ENCODE data around the gene STARD10. TPM values are rescaled to one million over a fixed set of nuclear protein-coding genes. Genes with fewer than 3 reads are reported as not detected.

Gene STARD10
- total and polyA plus RNA-seq, 2 donors (not counting 3 experiments of a cell fraction or from before 2014, with no cell fraction given), result 16.1 to 22.5 TPM

- BruUV-seq (replicated peaks), result no TSS peak
- Histone ChIP-seq H2AFZ (ENCODE audit: low read depth, low read length) (no peak overlapping the region), H3K9me3 (replicated peaks; ENCODE audit: control insufficient read depth, insufficient read depth, low read length) (no peaks in the 10 kb centered on the region), H3K4me3 (replicated peaks in 1 of 3; ENCODE audit: insufficient read depth in 1 of 3, low read depth in 1 of 3, low read length in 3 of 3) (no peak overlapping the region), H3K4me1 (ENCODE audit: control insufficient read depth, extremely low read depth, insufficient read depth, low read length) (no peaks in the 10 kb centered on the region), H3K27me3 (ENCODE audit: control insufficient read depth in 2 of 2, insufficient read depth in 2 of 2, low read length in 2 of 2) (no peaks in the 10 kb centered on the region), H3K79me2 (ENCODE audit: control insufficient read depth, insufficient read depth, low read length) (no peaks in the 10 kb centered on the region), H3K27ac (ENCODE audit: insufficient read depth, low read depth, low read length) (no peak overlapping the region), H4K20me1 (replicated peaks; ENCODE audit: control insufficient read depth, extremely low read depth, insufficient read depth, low read length) (no peaks in the 10 kb centered on the region), H3K4me2 (ENCODE audit: insufficient read depth, low read length) (no peak overlapping the region), H3K9ac (replicated peaks; ENCODE audit: extremely low read depth, insufficient read depth, low read length) (no peak overlapping the region), H3K36me3 (ENCODE audit: control insufficient read depth in 2 of 2, extremely low read depth in 1 of 2, insufficient read depth in 2 of 2, low read length in 2 of 2) (no peaks in the 10 kb centered on the region), H3K9me1 (replicated peaks; ENCODE audit: control insufficient read depth, extremely low read depth, insufficient read depth, low read length) (no peaks in the 10 kb centered on the region)
- ChIA-PET CTCF (interaction anchor here (1.0 to 1.5 kb wide), 3 partner anchors 18 to 34 kb away, joined by 3 to 5 read pairs (median 3); no protein-coding TSS in a partner anchor), POLR2A (no interaction called here)
- intact Hi-C loops (cut with micrococcal nuclease) (no loop called here), dilution Hi-C loops (cut with MboI; ENCODE audit: extremely low pct_ligation_motif_present, low sequenced_read_pairs) (no loop called here)
- no peak for FAIRE-seq
- DNase-seq (ENCODE audit: low read depth, low spot score), result no peak
- TF ChIP-seq MAX (IDR thresholded peaks at IDR 0.05; ENCODE audit: insufficient read depth, insufficient read length) (no peak), CTCF (IDR thresholded peaks at IDR 0.05; ENCODE audit: extremely low read depth in 1 of 2, insufficient read depth in 1 of 2, low read depth in 1 of 2, low read length in 2 of 2) (no peak), GATA2 (IDR thresholded peaks at IDR 0.05; ENCODE audit: insufficient read depth, insufficient read length, low read depth, low read length) (no peak), POLR2AphosphoS5 (IDR thresholded peaks at IDR 0.05; ENCODE audit: insufficient read depth, low read depth, low read length) (no peak), FOS (IDR thresholded peaks at IDR 0.05; ENCODE audit: borderline replicate concordance, insufficient read depth, low read length) (no peak), EZH2 (IDR thresholded peaks at IDR 0.05; ENCODE audit: borderline replicate concordance, low read depth, low read length, severe bottlenecking) (no peak)
Measured at GRCh38 chr11:72758690-72759389, 35.0 kb downstream of the STARD10 start.
